HG02885 (cell line): ENCODE results near the gene CRY1.
"Not testable (repeated sequence)": the region's sequence is repeated elsewhere in the genome, so short reads cannot be mapped to it uniquely, and the experiment has no call there.

Experiments
- ATAC-seq: cut with Tn5 transposase; IDR thresholded peaks from one replicate; pipeline ENCODE4 v1.9.1; 2021; ENCODE audit warnings: mild to moderate bottlenecking; ENCODE audit not compliant: unreplicated experiment, poor library complexity

Gene CRY1

DNA sequence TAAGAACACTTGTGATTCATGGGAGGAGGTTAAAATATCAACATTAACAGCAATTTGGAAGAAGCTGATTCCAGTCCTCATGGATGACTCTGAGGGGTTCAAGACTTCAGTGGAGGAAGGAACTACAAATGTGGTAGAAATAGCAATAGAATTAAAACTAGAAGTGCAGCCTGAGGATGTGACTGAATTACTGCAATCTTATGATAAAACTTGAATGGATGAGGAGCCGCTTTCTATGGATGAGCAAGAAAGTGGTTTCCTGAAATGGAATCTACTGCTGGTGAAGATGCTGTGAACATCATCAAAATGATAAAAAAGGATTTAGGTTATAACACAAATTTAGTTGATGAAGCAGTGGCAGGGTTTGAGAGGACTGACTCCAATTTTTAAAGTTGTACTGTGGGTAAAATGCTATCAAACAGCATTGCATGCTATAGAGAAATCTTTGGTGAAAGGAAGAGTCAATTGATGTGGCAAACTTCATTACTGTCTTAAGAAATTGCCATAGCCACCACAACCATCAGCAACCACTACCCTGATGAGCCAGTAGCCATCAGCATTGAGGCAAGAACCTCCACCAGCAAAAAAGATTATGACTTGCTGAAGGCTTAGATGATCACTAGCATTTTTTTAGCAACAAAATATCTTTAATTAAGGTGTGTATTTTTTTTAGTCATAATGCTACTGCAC lies 80.5 kb downstream of the CRY1 start:
- no peak for ATAC-seq

DNA sequence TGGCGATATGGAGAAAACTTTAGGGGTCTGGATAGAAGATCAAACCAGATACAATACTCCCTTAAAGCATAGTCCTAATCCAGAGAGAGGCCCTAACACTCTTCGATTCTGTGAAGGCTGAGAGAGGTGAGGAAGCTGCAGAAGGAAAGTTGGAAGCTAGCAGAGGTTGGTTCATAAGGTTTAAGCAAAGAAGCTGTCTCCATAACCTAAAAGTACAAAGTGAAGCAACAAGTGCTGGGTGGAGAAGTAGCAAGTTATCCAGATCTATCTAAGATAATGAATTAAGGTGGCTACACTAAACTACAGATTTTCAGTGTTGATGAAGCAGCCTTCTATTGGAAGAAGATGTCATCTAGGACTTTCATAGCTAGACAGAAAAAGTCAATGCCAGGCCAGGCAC lies 81.8 kb downstream of the CRY1 start:
- ATAC-seq: no peak

DNA sequence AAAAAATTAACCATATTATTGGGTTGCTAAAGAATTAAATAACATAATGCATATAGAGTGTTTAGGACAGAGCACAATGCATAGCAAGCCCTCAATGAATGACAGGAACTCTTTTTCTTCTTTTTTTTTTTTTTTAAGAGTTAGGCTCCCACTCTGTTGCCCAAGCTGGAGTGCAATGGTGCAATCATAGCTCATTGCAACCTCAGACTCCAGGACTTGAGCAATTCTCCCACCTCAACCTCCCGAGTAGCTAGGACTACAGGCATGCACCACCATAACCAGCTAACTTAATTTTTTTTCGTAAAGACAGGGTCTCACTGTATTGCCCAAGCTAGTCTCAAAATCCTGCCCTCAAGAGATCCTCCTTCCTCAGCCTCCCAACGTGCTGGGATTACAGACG lies 85.9 kb downstream of the CRY1 start:
- ATAC-seq: no peak

- not testable (repeated sequence) for ATAC-seq
Observed at GRCh38 chr12:107002665-107003064, 90.7 kb downstream of the CRY1 start.

DNA sequence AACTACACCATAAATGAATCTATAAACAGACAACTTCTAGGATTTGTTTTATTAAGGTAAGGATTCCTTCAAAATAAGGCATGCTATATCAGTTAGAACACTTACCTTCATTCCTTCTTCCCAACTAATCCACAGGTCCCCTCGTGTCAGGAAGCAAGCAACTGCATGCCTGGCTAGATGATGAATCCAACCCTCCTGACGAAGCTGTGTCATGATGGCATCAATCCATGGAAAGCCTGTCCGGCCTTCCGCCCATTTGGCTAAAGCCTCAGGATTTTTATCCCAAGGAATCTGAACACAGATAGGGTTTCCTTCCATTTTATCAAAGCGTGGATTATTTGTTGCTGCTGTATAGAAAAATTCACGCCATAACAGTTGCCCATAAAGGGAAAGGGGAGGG lies 93.9 kb downstream of the CRY1 start:
- no peak for ATAC-seq

- ATAC-seq: no peak
Observed at GRCh38 chr12:106997916-106998315, 95.4 kb downstream of the CRY1 start.

GRCh38 chr12:106996102-106996501 lies 97.2 kb downstream of the CRY1 start:
- not testable (repeated sequence) for ATAC-seq

DNA sequence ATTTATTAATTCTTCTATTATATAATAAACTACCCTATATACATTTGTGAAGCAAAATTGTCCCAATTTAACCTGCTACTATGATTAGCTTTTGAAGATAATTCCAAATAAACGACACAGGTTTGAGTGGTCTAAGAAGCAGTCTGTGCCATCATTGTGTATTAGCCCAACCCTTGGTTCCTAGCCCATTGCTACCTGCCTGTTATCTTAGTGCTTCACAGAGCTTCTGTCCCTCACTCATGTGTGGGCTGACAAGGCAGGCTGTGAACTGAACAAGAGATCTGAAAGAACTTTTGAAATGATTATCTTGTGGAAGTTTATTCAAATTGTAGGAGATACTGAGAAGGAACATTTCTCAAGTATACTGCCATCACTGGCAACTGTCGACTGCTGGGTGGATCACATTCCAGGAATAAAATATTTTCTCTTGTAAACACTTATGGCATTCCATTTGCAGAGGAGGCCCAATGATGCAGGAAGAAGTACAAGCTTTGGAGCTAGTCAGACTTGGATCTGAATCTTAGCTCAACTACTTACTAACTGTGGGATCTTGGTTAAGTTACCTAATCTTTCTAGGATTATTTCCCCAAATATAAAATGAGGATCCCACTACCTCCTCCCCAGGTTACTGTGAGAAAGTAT lies 98.6 kb downstream of the CRY1 start:
- ATAC-seq: no peak

GRCh38 chr12:106987846-106988245 lies 105.5 kb downstream of the CRY1 start:
- no peak for ATAC-seq

DNA sequence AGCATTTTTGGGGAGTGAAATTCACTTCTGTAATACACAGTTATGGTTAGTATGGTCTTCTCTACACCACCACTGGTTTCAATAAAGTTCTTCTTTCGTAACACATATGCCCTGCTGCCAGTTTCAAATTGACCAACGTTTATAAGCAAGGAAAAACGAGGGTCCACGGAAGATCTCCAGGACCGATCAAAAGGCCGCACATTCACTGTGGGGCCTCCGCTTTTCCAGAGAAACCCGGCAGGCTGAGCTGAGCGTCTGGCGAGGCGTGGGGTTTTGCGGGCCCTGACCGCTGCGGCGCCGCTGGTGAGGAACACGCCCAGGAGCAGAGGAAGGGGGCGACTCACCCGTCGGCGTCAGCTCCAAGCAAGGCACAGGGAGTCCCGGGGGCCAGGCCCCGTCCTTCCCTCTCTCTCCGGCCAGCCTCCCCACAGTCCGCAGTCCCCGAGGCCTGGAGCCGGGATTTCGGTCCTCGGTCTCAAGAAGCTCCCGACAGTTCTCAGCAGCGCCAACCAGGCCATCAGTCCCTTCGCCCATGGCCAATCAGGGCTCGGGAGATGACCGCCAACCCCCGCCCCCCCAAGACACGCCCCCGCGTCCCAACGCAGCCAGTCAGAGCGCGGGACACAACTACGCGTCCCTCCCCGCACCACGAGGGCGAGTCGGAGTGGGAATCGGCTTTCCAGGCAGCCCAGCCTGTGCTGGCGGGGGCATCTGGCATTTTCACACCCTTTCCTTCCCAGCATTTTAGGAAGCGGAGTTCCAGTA lies 106.5 kb downstream of the CRY1 start, which contains the start of gene MTERF2:
MTERF2 (minus strand) TSS at position 522 of the 765 bp plus-strand sequence. CDS start 8,432 bp downstream, outside the sequence.
- peak; percentile 98 for ATAC-seq

DNA sequence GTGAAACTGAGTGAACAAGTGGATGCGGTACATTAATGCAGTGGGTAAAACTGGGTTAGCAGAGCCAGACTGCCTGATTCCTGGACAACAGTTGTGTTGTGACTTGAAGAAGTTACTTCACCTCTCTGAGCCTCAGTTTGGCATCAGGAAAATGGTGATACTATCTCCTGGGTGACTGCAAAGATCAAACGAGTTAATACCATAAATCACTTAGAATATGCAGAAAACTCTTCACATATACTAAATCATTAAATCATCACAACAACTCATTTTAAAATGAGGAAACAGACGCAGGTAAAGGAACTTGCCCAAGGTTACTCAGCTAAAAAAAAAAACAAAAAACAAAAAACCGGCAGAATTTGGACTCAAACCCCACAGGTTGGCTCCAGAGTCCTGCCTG lies 107.2 kb downstream of the CRY1 start:
- no peak for ATAC-seq

- ATAC-seq: no peak
Observed at GRCh38 chr12:106985479-106985878, 107.9 kb downstream of the CRY1 start.

DNA sequence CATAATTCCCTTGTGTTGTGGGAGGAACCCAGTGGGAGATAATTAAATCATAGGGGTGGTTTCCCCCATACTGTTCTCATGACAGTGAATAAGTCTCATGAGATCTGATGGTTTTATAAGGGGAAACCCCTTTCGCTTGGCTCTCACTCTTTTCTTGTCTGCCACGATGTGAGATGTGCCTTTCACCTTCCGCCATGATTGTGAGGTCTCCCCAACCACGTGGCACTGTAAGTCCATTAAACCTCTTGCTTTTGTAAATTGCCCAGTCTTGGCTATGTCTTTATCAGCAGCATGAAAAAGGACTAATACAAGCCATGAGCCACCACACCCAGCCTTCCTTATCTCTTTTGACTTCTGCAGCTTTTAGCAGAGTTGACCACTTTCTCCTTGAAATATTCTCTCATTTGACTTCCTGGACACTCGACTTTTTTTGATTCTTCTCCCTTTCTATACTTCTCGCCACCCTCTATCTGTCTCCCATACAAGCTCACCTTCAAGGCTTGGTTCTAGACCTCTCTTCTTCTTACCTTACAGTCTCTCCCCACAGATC lies 108.7 kb downstream of the CRY1 start:
- ATAC-seq: no peak

DNA sequence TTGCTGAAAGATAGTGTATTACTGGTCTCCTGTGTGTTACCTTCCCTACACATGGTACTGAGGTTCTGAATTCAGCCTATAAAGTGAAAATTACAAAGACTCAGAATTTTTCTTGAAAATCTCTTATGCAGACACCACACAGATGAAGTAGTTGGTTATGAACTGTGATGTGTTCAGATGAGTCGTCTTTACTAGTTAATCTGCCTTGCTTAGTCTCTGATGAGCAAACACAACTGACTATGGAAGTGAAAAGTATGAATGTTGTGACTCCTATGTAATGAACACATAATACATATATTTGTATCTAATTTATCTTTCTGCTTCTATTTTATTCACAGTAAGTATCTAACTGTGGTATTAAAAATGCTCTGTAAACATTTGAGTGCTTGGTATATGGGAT lies 111.1 kb downstream of the CRY1 start:
- no peak for ATAC-seq

DNA sequence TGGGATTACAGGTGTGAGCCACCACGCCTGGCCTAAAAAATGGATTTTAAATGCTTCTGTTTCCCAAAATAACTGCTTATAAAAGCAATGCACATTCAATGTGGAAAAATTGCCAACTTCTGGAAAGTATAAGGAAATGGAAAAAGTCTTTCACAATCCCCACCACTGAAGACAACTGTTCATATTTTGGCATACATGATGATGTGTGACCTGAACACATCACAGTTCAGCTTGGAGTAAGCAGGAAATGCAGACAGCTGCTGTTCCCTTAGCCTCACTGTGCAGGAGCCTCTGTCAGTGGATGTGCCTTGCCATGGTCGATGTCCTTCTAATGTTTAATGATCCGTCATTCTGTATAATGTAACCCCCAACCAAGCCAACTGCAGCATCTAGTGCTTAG lies 111.6 kb downstream of the CRY1 start:
- no peak for ATAC-seq

DNA sequence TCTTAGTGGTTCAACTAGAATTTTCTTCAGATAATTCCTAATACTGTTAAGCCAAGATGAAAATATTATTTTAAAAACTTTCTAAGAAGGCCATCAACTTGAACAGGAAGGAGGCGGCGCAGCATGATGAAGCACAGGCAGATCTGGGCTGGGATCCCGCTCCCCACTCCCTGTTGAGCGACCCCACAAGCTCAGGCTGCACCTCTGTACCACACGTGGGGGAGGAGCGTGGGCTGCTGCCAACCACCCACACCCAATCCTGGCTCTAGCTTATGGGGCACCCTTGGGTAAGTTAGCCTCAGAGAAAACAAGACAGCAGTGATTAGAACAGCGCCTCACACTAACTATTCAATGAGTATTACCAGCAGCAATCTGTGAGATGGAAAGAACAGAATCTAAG lies 112.4 kb downstream of the CRY1 start:
- no peak for ATAC-seq

- no peak for ATAC-seq
Observed at GRCh38 chr12:106978035-106978800, 115.1 kb downstream of the CRY1 start.

GRCh38 chr12:106976668-106977067 lies 116.7 kb downstream of the CRY1 start:
- ATAC-seq: no peak

GRCh38 chr12:106975993-106976658 lies 117.2 kb downstream of the CRY1 start:
- no peak for ATAC-seq

GRCh38 chr12:106975098-106975497 lies 118.3 kb downstream of the CRY1 start:
- ATAC-seq: no peak
